NCI-H524 treated with DMSO at 0.1 percent for 48 hours (cell line): Measurements from ENCODE around the gene ABHD11.
"Not testable (repeated sequence)": the region's sequence is repeated elsewhere in the genome, so short reads cannot be mapped to it uniquely, and the experiment has no call there.

Experiments
- DNase-seq: peaks from one replicate; lab custom pipeline; 2025; lab: John Stamatoyannopoulos, UW

ABHD11 gene

DNA sequence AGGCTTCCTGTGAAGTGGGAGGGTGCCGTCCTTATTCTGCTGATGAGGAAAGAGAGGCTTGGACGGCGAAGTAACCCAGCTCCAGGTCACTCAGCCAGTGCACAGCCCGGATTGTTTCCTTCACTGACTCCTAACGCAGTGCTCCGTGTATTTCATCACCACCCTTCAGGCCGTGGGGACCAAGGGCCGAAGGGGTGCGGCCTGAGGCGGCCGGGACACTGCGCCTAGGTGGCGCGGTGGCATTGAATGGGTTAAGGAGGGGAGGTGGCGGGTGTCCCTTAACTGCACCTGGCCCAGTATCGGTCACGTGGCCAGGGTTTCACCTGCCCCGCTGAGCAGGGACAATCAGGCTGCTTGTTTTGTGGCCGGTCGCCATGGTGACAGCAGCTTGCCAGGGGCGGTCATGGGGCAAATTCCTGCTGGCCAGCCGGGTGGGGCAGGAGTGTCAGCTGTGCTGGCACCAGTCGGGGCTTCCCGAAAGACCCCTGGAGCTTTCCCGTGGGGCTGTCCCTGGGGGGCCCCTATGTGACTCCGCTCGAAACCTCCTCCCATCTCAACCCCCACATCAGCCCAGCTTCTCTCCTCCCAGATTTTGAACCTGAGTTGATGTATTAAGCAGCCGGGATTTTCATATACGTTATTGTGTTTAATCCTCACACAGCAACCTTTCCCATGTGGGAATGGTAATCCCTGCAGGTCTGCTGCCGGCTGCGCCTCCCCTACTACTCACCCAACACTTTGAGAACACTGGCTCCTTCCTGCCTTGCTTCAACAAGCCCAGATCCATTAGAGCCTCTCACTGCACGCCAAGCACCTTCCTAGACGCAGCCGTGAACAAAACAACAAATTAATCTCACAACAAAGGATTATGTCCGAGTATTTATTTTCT lies 4.4 kb upstream of the ABHD11 start:
- DNase-seq = no peak

DNA sequence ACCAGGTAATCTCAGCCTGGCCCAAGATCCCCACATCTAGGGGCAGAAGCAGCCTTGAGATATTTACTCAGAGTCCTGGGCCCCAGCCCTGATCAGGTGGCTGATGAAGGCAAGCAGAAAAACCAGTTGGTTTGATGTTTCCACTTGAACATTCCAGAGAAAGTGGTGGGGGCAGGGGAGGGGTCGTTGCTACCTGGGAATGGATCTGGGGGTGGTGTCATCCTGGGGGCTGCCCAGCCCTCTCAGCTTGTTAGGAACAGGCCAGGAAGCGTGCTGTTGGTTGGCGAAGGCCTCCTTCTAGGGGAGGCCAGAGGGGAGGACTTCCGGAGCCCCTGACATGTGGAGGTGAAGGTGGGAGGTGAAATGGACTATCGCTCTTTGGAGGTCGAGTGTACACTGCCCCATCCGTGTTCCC lies 3.7 kb upstream of the ABHD11 start:
- DNase-seq = no peak

DNA sequence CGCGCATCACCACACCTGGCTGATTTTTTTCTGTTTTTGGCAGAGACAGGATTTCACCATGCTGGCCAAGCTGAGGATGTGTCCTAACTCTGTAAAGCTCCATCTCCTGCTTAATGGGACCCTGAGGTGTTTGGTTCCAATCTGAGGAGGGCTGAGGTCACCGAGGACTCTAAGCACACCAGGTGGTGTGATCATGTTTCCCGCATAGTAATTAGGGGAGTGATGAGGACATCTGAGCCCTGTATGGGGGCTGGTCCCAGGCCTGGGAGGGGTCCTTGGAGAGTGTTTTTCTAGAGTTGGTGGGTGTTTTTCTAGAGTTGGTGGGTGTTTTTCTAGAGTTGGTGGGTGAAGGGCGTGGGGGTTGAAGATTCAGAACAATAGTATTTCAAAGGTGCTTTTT lies 3.0 kb upstream of the ABHD11 start:
- peak; percentile 28 for DNase-seq

DNA sequence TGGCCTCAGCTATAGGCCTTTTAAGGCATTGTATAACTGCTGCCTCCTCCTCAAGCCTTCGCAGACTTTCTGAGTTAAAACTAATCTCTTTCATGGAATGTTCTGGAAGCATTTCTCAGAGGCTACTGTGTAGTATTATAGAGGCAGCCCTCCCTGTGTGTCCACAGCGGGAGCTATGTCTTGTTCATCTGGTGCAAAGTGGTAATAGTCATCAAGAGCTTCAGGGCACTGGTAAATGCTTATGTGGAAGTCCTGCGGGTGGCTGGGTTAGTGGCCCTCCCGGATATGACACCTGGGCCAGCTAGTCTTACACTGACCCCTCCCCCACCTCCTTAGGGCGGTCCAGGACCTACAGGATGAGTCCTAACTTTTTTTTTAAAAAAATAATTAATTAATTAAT lies 2.2 kb upstream of the ABHD11 start:
- no peak for DNase-seq

DNA sequence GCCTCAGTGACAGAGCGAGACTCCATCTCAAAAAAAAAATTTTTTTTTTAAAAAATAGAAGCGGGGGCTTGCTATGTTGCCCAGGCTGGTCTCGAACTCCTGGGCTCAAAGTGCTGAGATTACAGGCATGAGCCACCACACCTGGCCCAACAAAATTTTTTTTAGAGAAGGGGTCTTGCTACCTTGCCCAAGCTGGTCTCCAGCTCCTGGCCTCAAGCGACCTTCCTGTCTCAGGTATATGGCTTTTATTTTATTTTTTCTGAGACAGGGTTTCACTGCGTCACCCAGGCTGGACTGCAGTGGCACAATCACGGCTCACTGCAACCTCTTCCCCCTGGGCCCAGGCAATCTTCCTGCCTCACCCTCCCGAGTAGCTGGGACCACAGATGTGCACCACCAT lies 1.6 kb upstream of the ABHD11 start:
- no peak for DNase-seq

DNA sequence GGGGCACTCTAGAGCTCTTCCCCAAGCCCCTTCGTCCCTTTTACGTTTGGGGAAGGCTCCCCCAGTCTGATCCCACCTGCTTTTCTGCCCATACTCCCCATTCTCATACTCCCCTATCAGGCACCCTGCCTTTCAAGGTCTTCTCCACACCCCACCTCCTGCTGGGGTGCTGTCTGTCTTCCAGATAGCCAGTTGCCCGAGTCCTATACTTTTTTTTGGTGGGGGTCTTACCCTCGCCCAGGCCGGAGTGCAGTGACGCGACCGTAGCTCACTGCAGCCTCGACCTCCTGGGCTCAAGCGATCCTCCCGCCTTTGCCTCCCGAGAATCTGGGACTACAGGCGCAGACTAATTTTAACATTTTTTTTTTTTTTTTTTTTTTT lies 775 bp upstream of the ABHD11 start:
- no peak for DNase-seq

DNA sequence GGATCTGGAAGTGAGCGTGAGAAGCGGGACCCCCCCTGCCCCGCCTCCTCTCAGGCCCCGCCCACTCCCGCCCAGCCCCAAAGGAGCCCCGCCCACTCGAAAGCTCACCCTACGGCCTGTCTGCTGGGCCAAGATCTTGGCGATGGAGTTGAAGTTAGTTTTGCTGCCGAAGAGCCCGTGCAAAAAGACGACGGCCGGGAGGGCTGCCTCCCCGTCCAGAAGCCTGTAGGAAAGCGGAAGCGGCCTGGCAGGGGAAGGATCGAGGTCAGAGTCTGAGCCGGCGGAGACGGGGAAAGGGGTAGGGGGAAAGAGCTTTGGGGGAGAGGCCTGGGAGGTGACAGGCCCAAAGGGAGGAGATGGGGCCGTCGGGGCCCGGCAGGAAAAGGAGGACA lies 386 bp downstream of the ABHD11 start:
- no peak for DNase-seq

DNA sequence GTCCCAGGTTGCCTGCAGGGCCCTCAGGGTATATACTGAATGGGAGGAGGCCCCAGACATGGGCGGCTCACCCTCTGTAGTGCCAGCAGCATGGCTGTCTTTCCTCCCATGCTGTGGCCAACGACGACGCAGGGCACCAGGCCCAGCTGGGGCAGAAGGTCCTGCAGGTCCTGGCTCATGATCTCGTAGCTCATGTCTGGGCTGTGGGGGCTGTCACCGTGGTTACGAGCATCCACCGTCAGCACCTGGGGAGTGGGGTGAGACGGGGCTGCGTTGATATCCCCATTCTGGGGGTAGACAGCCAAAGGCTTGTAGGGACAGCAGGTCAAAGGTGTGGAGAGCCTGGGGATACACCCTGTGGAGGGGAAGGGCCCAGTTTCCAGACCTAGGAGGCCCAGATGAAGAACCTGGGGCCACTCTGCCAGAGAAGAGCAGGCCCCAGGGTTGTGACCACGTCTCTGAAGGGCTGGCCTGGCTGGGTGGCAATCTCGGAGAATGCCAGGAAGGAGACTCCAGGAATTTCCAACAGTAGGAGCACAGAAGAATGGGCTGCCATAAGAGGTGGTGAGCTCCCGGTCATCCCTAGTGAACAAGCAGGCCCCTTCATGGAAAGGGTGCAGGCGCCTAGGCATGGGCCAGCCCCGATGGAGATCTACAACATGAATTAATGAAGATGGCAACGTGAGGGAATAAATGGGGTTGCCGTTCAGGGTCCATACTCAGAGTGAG lies 947 bp downstream of the ABHD11 start:
- DNase-seq = no peak

DNA sequence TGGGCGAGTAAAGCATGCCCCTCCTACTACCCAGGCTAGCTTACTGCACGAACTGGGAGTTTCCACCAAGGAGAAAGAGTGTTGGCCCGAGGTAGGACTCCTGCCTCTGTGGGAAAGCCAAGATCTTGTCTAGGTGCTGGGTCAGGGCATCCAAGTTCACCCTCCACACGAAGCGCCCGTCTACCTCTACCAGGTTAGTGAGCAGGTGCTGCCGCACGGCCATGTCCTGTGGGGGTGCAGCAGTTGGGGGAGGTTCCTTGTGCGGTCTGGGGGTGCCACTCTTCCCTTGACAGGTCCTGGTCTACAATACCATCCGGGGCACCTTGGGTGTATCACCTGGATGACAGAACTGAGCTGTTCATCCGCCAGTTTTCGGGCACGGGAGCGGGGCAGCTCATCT lies 1.7 kb downstream of the ABHD11 start:
- no peak for DNase-seq

DNA sequence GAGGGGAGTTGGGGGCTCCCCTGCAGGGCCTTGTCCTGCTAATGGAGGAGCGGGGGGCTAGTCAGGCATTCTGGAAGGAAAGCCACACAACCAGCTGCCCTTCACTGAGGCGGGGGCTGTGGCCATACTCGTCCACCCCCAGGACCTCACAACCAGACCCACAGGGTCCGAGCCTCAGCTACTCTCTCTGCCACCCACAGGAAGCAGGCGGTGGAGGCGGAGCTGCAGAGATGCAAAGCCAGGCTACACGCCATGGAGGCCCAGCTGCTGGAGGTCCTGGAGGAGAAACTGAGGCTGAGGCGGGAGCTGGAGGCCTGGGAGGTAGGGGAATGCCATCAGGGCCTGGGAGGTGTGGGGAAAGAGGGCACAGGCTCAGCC lies 3.1 kb downstream of the ABHD11 start:
- DNase-seq = no peak

DNA sequence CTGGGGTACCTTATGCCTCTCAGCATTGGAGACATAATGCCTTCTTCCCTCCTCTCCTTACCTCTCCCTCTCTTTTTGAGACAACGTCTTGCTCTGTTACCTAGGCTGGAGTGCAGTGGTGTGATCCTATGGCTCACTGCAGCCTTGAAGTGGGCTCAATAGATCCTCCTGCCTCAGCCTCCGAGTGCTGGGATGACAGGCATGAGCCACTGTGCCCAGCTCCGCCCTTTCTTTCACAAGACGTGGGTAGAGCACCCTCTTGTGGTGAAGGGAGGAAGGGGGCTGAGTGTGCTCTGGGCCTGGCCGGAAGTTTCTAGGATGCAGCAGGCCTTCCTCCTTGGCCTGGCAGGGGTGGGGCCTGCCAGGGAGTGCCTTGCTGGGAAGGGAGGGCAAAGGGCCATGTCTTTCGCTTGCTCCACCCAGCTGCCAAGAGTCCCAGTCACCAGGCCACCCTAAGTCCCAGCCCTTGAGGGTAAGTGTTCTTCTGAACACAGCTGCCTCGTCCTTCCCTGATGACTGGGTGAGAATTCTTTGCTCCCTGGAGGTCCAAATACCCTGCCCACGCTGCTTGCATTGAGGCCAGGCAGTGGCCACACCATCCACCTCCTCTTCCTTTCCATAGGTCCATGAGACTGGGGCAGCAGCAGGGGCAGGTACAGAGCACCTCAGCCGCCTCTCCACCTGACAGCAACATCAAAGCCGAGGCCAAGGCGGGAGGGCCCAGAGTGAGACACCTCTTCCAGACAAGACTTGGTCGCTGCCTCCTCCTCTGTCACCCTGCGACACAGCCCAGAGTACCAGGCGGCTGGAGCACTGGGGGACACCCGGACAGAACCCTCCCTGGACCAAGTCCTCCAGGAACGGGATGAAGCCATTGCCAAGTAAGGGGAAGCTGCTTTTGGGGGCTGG lies 3.7 kb downstream of the ABHD11 start:
- DNase-seq = peak; percentile 31

DNA sequence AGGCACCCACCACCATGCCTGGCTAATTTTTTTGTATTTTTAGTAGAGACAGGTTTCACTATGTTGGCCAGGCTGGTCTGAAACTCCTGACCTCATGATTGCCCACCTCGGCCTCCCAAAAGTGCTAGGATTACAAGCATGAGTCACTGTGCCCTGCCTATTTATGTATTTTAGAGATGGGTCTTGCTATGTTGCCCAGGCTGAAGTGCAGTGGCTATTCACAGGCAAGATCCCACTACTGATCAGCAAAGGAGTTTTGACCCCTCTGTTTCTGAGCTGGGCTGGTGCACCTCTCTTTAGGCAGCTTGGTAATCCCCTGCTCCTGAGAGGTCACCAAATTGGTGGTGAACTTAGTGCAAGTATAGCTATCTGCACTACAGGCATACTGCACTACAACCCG lies 6.2 kb downstream of the ABHD11 start:
- no peak for DNase-seq

DNA sequence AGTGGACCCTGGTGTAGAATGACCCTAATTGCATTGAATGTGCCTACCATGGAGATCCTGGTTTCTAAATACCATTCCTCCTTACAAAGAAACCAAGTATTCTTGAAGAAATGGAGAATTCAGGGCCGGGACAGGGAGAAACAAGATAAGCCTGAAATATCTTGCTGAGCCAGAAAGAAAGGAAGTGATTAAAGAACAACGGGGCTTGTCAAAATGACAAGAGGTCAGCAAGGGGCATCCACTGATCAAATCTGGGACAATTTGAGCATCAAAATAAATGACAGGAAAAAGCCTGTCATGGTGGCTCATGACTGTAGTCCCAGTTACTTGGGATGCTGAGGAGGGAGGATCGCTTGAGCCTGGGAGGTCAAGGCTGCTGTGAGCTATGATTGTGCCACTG lies 8.1 kb downstream of the ABHD11 start:
- DNase-seq = no peak

DNA sequence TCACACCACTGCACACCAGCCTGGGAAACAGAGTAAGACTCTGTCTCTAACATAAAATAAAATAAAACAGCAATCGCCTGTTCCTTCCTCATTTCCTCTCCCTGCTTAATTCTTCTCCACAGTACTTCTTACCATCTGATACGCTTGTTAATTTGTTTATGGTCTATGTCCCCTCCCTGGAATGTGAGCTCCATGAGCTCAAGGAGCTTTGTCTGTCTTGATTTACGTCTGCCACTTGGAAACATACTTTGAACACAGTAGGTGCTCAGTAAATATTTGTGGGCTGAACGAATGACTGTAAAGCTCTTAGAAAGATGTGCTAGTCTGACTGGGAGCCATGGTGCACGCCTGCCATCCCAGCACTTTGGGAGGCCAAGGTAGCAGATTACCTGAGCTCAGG lies 10.1 kb downstream of the ABHD11 start:
- DNase-seq = no peak

DNA sequence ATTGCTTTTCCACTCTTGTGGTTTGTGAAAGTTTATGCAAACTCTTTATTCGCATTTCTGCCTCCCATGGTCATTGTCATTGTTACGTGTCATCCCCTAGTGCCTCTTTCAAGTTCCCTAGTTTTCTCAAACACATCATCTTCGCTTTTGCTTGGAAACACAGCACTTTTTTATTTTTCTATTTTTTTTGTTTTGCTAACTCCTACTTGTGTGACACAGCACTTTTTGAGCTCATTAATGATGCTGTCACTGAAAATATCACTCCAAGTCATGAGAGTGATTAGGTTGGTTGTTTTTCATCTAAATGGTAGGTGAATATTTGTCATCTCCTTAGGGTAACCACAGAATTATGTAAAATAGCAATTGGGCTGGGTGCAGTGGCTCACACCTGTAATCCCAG lies 10.7 kb downstream of the ABHD11 start:
- no peak for DNase-seq

DNA sequence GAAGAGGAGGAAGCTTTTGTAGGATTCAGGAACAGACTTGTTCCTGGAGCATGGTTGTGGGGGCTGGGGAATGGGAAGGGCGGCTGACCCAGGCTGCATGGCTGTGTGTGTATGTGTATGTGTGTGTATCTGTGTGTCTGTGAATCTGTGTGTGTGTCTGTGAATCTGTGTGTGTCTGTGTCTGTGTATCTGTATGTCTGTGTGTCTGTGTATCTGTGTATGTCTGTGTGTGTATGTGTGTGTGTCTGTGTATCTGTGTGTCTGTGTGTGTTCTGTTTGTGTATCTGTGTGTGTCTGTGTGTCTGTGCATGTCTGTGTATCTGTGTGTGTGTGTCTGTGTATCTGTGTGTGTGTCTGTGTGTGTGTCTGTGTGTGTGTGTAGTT lies 12.5 kb downstream of the ABHD11 start:
- DNase-seq = no peak

DNA sequence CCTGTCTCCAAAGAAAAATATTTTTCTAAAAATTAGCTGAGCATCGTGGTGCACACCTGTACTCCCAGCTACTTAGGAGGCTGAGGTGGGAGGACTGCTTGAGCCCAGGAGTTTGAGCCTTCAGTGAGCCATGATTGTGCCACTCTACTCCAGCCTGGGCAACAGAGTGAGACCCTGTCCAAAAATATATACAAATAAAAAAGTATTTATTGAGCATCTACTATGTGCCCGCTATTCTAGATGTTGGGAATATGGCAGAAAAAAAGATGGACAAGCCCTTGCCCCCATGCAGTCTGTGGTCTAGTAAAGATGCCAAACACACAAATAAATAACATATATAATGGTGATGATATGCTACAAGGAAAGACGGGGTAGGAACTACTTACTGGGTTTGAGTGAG lies 14.8 kb downstream of the ABHD11 start:
- DNase-seq = no peak

DNA sequence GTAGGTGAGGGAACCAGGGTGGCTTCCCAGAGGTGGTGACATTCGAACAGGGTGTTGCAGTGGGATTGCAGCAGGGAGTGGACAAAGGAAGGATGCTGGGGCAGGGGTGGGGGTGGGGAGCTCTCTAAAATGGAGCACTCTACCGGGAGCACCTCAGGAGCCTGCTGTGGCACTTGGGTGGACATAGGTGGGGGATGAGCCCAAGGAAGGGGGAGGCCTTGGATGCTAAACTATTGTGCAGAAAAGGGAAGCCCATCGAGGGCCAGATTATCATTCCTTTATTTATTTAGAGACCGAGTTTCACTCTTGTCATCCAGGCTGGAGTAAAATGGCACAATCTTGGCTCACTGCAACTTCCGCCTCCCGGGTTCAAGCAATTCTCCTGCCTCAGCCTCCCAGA lies 15.8 kb downstream of the ABHD11 start:
- DNase-seq = no peak

DNA sequence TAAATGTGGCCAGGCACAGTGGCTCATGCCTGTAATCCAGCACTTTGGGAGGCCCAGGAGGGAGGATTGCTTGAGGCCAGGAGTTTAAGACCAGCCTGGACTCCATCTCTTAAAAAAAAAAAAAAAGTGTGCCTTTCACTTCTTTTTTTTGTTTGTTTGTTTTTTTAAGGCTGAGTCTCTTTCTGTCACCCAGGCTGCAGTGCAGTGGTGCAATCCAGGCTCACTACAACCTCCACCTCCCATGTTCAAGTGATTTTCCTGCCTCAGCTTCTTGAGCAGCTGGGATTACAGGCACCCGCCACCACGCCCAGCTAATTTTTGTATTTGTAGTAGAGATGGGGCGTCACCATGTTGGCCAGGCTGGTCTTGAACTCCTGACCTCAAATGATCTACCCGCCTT lies 16.4 kb downstream of the ABHD11 start:
- DNase-seq = not testable (repeated sequence)

DNA sequence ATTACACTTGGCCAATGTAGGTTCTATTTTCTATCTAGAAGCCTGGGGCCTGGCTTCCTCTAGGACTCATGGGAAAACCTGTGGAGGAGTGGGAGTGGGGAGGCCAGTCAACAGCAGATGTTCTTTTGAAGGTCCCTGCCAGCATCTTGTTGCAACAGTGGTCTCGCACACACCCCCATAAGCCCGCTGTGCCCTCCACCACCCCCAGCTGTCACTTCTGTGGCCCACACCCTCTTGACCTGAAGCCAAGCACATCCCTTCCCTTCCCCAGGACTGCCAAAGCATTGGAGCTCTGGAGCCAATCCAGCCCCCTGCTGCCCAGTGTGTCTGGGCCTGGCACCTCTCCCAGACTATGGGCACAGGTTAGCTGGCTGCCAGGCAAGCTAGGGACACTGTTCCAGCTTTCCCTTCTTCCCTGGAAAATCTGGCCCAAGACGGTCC lies 17.2 kb downstream of the ABHD11 start:
- peak; percentile 27 for DNase-seq

DNA sequence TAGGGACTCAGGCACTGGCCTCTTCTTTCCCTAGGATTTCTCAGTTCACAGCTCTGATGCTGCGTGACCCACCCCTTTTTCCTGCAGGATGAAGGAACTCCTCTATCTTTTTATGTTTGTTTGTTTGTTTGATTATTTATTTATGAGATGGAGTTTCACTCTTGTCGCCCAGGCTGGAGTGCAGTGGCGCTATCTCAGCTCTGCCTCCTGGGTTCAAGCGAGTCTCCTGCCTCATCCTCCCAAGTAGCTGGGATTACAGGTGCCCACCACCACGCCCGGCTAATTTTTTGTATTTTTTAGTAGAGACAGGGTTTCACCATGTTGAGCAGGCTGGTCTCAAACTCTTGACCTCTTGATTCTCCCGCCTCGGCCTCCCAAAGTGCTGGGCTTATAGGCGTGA lies 18.2 kb downstream of the ABHD11 start:
- not testable (repeated sequence) for DNase-seq

DNA sequence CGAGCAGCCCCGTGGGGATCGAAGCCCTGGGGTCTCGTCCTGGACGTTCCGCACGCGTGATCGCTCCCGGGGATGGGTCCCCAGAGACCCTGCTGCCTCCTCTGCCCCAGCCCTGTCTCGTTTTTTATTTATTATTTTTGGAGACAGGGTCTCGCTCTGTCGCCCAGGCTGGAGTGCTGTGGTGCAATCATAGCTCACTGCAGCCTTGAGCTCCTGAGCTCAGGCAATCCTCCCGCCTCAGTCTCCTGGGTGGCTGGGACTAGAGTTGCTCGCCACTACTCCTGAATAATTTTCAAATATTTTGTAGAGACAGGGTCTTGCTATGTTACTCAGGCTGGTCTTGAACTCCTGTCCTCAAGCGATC lies 18.8 kb downstream of the ABHD11 start:
- no peak for DNase-seq
